ENCODE results near the gene ERN1.

ERN1 gene

GRCh38 chr17:64056269-64057005, 73.5 kb downstream of the ERN1 start:
- no peak for DNase-seq

GRCh38 chr17:64055183-64056142, 74.5 kb downstream of the ERN1 start:
- DNase-seq, result no peak

GRCh38 chr17:64054304-64054703, 75.6 kb downstream of the ERN1 start:
- no peak for DNase-seq

DNA sequence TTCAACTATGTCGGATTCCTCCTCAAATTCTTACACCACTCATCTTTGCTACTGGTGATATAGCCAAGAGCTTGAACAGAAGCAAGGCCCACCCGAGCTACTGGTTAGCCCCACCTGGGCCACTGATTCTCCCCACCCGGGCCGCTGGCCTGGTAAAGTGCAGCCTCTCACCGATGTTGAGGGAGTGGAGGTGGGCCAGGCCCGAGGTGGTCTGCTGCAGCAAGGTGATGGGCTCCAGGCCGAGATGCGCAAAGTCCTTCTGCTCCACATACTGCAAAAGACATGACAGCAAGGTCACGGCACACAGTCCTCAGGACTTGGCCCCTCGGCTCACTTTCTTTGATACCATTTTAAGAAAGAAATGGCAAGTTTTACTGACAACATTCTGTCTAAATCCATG, 76.8 kb downstream of the ERN1 start:
- DNase-seq, result no peak

GRCh38 chr17:64051153-64051552, 78.8 kb downstream of the ERN1 start:
- no peak for DNase-seq

- DNase-seq, result no peak
These were observed 81.1 kb downstream of the ERN1 start for GRCh38 chr17:64048805-64049204.

DNA sequence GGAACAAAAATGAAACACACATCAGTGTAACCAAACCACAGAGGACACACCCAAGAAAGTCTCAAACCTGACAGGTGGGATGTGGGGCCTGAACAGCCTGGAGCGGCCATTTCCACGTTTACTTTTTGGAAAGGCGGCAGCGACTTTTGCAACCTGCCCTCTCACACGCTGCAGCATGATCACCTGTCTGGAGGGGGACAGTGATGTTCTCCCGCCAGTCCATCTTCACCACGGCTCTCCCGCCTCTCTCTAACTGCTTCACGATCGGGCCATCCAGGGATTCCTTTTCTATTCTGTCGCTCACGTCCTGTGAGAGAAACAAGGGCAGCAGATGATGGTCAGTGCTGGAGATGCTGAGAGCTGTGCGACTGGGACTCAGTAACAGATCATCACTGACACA, 84.8 kb downstream of the ERN1 start:
- DNase-seq, result no peak

- no peak for DNase-seq
These were observed 87.1 kb downstream of the ERN1 start for GRCh38 chr17:64042700-64043485.

DNA sequence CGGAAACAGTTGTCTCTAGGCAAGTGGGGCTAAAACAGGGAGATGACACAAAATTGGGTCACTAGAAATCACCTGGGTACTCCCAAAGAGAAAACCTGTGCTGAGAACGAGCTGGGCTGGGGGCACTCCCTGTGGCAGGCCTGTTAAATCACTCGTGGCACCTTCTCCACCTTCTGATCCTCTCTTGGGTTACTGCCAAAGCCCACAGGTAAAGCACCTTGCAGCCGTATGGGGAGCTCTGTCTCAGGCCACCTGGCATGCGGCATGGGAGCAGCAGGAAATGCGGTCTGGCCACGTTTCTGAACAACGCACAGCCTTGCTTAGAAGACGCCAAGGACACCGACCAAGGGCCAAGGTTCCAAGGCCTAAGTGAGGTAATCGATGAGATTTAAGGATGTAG, 88.0 kb downstream of the ERN1 start:
- no peak for DNase-seq

GRCh38 chr17:64040206-64040605, 89.7 kb downstream of the ERN1 start:
- no peak for DNase-seq

DNA sequence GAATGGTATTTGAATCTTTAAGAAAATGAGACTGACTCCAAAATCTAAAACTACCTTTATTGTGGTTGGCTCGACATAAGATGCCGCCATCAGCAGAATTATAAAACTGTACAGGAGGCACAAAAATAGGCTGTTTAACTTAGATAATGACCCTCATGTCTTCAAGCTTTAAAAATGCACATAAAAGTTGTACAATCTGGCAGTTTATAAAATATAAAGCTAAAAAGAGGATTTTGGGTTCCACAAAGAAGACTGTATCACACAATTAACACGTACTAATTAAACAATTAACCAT, 90.9 kb downstream of the ERN1 start:
- DNase-seq, result no peak

GRCh38 chr17:64038331-64039105, 91.4 kb downstream of the ERN1 start:
- no peak for DNase-seq

- DNase-seq, result no peak
These were observed 92.1 kb downstream of the ERN1 start for GRCh38 chr17:64037802-64038201.

GRCh38 chr17:64037180-64037579, 92.8 kb downstream of the ERN1 start:
- no peak for DNase-seq

DNA sequence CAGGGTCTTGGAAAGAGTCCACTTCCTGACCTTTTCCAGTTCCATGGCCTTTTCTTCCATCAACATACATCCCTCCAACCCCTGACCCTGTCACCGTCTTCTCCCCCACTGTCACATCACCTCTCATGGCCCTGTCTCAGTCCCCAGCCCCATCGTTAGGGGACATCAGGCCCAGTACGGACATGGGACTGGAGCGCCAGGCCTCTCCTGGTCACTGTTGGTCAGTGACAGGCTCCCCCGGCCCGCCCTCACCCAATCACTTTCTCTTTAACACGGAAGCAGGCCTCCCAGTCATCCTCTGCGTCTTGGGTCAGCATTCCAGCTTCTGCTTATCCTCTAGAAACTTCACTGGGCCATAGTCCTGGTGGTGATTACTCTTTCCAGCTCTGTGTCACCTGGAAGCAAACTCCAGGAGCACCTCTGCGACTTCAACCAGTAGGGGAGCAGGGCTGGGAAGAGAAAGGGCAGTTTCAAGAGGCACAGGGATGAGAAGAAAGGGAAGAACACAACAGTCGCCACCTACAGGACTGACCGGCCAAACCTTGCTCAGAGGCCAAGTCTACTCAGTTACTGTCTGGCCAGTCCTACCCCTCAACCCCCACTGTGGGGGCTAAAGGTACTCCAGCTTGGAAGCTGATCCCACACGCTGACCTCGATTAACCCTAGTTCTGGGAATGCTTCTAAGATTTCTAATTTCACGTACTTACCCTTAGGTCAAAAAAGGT, 93.6 kb downstream of the ERN1 start:
- DNase-seq, result no peak

- DNase-seq, result no peak
These were observed 97.9 kb downstream of the ERN1 start for GRCh38 chr17:64032081-64032480.

- peak; percentile 4 for DNase-seq
These were observed 101.0 kb downstream of the ERN1 start for GRCh38 chr17:64028874-64029464.

DNA sequence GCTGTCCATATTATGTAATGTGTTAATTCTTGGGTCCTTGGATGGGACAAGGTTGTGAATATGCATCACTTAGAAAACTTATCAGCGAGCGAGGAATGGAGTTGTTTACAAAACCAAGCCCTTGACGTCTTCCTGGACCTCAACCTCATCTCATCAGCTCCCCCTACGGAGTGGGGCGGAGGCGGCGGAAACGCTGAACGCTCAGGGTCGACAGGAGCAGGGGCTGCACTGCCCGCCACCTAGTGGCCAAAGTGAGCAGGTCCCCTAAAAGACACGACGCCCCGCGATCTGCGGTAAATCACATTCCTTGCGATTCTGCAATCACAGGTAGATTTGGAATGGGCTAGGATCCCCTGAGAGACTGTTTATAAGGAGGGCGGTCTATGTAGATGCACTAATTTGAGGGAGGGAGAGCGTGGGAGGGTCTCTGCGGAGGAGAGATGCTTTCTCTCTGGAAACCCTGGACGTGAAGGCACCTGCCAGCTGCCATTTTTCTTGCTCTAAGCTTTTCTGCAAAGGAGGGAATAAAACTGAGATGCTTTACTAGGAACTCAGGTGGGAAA, 104.1 kb downstream of the ERN1 start:
- DNase-seq, result peak; percentile 4

DNA sequence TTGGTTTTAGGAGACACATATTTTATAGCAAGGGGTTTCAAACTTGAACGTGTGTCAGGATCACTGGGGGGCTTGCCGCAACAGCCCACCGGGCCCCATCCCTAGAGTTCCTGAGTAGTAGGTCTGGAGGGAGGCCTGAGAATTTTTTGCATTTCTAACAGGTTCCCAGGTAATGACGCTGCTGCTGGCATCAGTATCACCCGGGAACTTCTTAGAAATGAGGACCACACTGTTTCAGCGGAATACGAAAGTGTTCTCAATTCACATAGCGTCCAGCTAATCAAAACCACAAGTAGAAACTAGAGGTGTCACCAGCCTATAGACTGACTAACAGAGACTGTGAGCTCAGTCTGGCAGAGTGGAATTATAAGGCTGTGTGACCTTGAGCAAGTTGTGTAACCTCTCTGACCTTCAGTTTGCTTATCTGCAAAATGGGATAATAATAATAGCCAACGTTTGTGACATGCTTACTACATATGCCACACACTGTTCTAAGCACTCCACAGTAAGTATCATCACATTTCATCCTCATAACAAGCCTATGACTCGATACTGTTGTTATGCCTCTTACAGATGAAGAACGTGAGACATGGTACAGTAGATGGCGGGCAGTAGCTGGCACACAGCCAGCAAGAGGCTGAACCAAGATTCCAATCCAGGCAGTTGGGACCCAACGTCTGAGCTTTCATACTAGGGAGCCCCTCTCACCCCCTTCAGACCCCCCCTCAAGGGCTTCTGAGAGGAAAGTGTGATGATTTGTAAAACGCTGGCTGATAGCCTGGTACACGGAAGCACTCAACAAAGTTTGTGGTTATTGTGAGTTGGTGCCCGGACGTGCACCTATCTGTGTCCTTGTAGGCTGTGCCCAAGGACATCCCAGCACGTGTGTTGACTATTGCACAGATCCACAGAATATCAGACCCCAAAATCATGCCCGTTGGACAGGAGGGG, 104.9 kb downstream of the ERN1 start:
- no peak for DNase-seq

DNA sequence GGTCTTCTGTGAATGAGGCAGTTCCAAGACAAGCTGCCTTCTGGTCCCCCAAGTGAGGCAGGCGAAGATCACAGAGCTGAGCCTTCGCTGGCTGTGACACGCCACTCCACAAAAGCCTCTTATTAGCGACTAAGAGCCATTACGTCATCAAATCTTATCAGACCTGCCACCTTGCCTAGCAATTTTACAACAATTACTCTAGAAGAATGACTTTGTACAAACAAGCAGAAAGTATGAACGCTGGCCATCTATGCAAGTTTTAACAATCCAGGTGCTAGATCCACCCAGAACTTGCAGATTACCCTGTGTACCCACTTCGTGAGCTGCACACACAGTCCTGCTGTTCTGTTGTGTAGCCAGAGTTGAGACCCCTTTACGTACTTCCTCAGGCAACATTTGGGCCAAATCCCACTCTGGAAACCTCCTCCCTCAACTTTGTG, 105.7 kb downstream of the ERN1 start:
- no peak for DNase-seq

Measured in DMS 273 treated with DMSO at 0.1 percent for 48 hours (cell line).